ENCODE results near the gene SELENOO. TPM values are rescaled to one million over a fixed set of nuclear protein-coding genes. Genes with fewer than 3 reads are reported as not detected.

Gene SELENOO
- total RNA-seq, 1 experiment from 2014 or later: 27.0 TPM

- DNase-seq (ENCODE audit: low spot score) (no peak), ATAC-seq (peak; percentile 35)
- TF ChIP-seq SP1 (CRISPR knock-in tag; conservative IDR thresholded peaks at IDR 0.05) (peak; percentile 26; the same call in 1 of the 2 replicates), PRRX2 (CRISPR knock-in tag; IDR thresholded peaks at IDR 0.05) (no peak), FOXK1 (CRISPR knock-in tag; IDR thresholded peaks at IDR 0.05) (peak; percentile 73; the same call in 1 of the 2 replicates)
- Mint-ChIP-seq H3K27ac (no peak overlapping the region), H3K9me3 (no peaks in the 10 kb centered on the region), H3K36me3 (no peaks in the 10 kb centered on the region), H3K4me1 (peaks cover 3% of the 10 kb centered on the region; the same call in 1 of the 2 replicates), H3K27me3 (ENCODE audit: low read depth) (peaks cover 25% of the 10 kb centered on the region), H3K4me3 (peak overlapping the region; percentile 52)
- ChIA-PET POLR2A (no interaction called here), CTCF (interaction anchor here (1.5 kb wide), 1 partner anchor 67 kb away, joined by 7 read pairs; no protein-coding TSS in a partner anchor)
These were observed 31.0 kb upstream of the SELENOO start for GRCh38 chr22:50169774-50170341.

- ChIA-PET CTCF (interaction anchor here (0.8 to 1.5 kb wide), 6 partner anchors 19 to 140 kb away, joined by 3 to 8 read pairs (median 4); no protein-coding TSS in a partner anchor), POLR2A (no interaction called here)
- peak; percentile 33 for ATAC-seq
- peaks cover 3% of the 10 kb centered on the region; the same call in 1 of the 2 replicates for H3K4me1 Mint-ChIP-seq
- TF ChIP-seq ZNF317 (CRISPR knock-in tag; IDR thresholded peaks at IDR 0.05; ENCODE audit: borderline replicate concordance, low read depth): no peak
- peak; percentile 33; the same call in 1 of the 2 replicates for TF ChIP-seq PRDM15 (CRISPR knock-in tag; IDR thresholded peaks at IDR 0.05)
- TF ChIP-seq ZSCAN18 (CRISPR knock-in tag; IDR thresholded peaks at IDR 0.05): no peak
- no peak for TF ChIP-seq HMGXB4 (CRISPR knock-in tag; IDR thresholded peaks at IDR 0.05)
- TF ChIP-seq ESRRA (CRISPR knock-in tag; IDR thresholded peaks at IDR 0.05; ENCODE audit: borderline replicate concordance): no peak
- DNase-seq (ENCODE audit: low spot score): peak; percentile 44
- peaks cover 25% of the 10 kb centered on the region for H3K27me3 Mint-ChIP-seq (ENCODE audit: low read depth)
- H3K4me3 Mint-ChIP-seq: peak within 1 kb of the TSS; percentile 80
- no peaks in the 10 kb centered on the region for H3K36me3 Mint-ChIP-seq
- H3K27ac Mint-ChIP-seq: no peak within 1 kb of the TSS
- no peaks in the 10 kb centered on the region for H3K9me3 Mint-ChIP-seq
These were observed 30.1 kb upstream of the SELENOO start, which contains the start of gene PANX2 for GRCh38 chr22:50170453-50171318. Gene PANX2, plus strand, starts transcription at chr22:50170731. Its CDS starts 0 bp downstream, at chr22:50170731.

- H3K36me3 Mint-ChIP-seq: no peaks in the 10 kb centered on the region
- ChIA-PET CTCF (interaction anchor here (0.8 to 1.5 kb wide), 5 partner anchors 19 to 66 kb away, joined by 3 to 8 read pairs (median 5); no protein-coding TSS in a partner anchor), POLR2A (no interaction called here)
- H3K27me3 Mint-ChIP-seq (ENCODE audit: low read depth): peaks cover 25% of the 10 kb centered on the region
- H3K4me3 Mint-ChIP-seq: peak overlapping the region; percentile 80
- DNase-seq (ENCODE audit: low spot score): no peak
- H3K27ac Mint-ChIP-seq: no peak overlapping the region
- H3K9me3 Mint-ChIP-seq: no peaks in the 10 kb centered on the region
- ATAC-seq: no peak
- TF ChIP-seq ZNF232 (CRISPR knock-in tag; IDR thresholded peaks at IDR 0.05) (no peak), PRRX2 (CRISPR knock-in tag; IDR thresholded peaks at IDR 0.05) (no peak), ZNF219 (CRISPR knock-in tag; IDR thresholded peaks at IDR 0.05; ENCODE audit: borderline replicate concordance) (no peak), FOXK1 (CRISPR knock-in tag; IDR thresholded peaks at IDR 0.05) (no peak), ERG (CRISPR knock-in tag; IDR thresholded peaks at IDR 0.05) (no peak), HMGA2 (CRISPR knock-in tag; IDR thresholded peaks at IDR 0.05) (no peak), USF2 (CRISPR knock-in tag; IDR thresholded peaks at IDR 0.05) (no peak), PRDM15 (CRISPR knock-in tag; IDR thresholded peaks at IDR 0.05) (no peak), NFATC4 (CRISPR knock-in tag; IDR thresholded peaks at IDR 0.05) (no peak)
- H3K4me1 Mint-ChIP-seq: peaks cover 3% of the 10 kb centered on the region; the same call in 1 of the 2 replicates
These were observed 29.4 kb upstream of the SELENOO start for GRCh38 chr22:50171319-50171964.

Data from WTC11 (cell line).